UCSD-AML1 (cell line): ENCODE data around the gene MORC2.

Experiments used
- DNase-seq: peaks from one replicate; lab custom pipeline; 2025; ENCODE audit not compliant: unreplicated experiment; lab: John Stamatoyannopoulos, UW

The MORC2 gene

GRCh38 chr22:30922151-30922611 is 46.4 kb downstream of the MORC2 start:
- DNase-seq: no peak

GRCh38 chr22:30921108-30921507 is 47.5 kb downstream of the MORC2 start:
- DNase-seq: no peak

- peak; percentile 72 for DNase-seq
Observed at GRCh38 chr22:30920407-30920806, 48.2 kb downstream of the MORC2 start.

GRCh38 chr22:30919973-30920372 is 48.6 kb downstream of the MORC2 start:
- no peak for DNase-seq

GRCh38 chr22:30918761-30919160 is 49.8 kb downstream of the MORC2 start:
- DNase-seq: no peak

- DNase-seq: no peak
Observed at GRCh38 chr22:30910358-30910757, 58.2 kb downstream of the MORC2 start.

- no peak for DNase-seq
Observed at GRCh38 chr22:30909306-30909705, 59.3 kb downstream of the MORC2 start.

GRCh38 chr22:30908051-30908461 is 60.5 kb downstream of the MORC2 start:
- DNase-seq: no peak

GRCh38 chr22:30906946-30907345 is 61.6 kb downstream of the MORC2 start:
- no peak for DNase-seq

GRCh38 chr22:30906411-30906810 is 62.2 kb downstream of the MORC2 start:
- no peak for DNase-seq

GRCh38 chr22:30905696-30906341 is 62.8 kb downstream of the MORC2 start:
- DNase-seq: no peak

- no peak for DNase-seq
Observed at GRCh38 chr22:30903876-30904460, 64.6 kb downstream of the MORC2 start.

GRCh38 chr22:30902496-30903357 is 65.8 kb downstream of the MORC2 start:
- DNase-seq: no peak

GRCh38 chr22:30894371-30894740 is 74.2 kb downstream of the MORC2 start:
- no peak for DNase-seq

- DNase-seq: no peak
Observed at GRCh38 chr22:30893434-30894370, 74.9 kb downstream of the MORC2 start.

GRCh38 chr22:30892731-30893221 is 75.8 kb downstream of the MORC2 start:
- no peak for DNase-seq

GRCh38 chr22:30892286-30892685 is 76.3 kb downstream of the MORC2 start:
- DNase-seq: no peak

- DNase-seq: no peak
Observed at GRCh38 chr22:30891781-30892180, 76.8 kb downstream of the MORC2 start.

- no peak for DNase-seq
Observed at GRCh38 chr22:30891443-30891755, 77.2 kb downstream of the MORC2 start.

GRCh38 chr22:30890686-30891442 is 77.7 kb downstream of the MORC2 start:
- DNase-seq: peak; percentile 23
